ENCODE data around the gene SPATS2. TPM values are rescaled to one million over a fixed set of nuclear protein-coding genes. Genes with fewer than 3 reads are reported as not detected.

SPATS2 gene
- total and polyA plus RNA-seq, 2 donors (not counting 1 experiment from before 2014, with no cell fraction given) = 11.3 to 21.5 TPM

DNA sequence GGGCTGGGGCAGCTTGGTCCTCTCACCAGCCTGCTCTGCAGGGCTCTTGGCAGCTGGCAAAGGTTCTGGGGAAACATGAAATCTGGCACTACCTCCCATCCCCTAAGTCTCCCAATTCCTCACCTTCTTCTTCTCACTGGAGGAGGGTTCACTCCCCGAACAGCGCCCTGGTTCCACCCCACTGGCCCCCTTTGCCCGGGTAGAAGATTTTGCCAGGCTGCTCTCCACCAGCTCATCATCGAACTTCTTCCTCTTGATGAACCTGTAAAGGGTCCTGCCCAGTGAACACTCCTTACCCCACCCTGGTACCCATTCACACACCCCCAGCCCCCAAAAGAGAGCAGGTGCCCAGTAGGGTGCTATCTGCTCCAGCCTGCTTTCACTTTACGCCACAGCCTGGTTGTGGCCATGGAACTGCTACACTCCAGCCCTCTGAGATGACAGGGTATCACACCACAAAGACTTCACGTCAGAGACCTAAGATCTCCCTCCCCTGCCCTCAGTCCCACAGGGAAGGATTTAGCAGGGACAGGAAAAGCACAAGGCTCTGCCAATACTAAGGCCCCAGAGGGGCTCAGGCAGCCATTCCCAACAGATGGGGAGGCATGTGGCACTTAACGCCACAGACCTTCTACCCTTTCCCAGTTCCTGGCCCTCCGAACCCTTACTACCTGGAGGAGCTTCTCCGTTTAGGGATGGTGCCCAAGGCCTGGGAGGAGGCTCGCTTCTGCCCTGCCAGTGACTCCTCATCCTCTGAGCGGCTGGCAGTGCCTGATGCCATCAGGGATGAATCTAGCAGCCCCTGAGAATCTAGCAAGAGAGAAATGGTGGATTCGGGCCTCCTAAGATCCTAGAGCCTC lies 198.4 kb downstream of the SPATS2 start:
- Histone ChIP-seq H4K20me1 (ENCODE audit: control insufficient read depth, insufficient read depth, low read length, poor library complexity, severe bottlenecking) (peaks cover 35% of the 10 kb centered on the region), H3K9ac (ENCODE audit: low read length) (no peak overlapping the region), H3K4me3 (ENCODE audit: control extremely low read depth in 1 of 5, extremely low read depth in 1 of 5, insufficient read depth in 1 of 5, low read depth in 2 of 5, low read length in 4 of 5) (no peak overlapping the region), H3K27me3 (replicated peaks in 1 of 4; ENCODE audit: control extremely low read depth in 1 of 4, control insufficient read depth in 3 of 4, insufficient read depth in 4 of 4, low read length in 3 of 4) (no peaks in the 10 kb centered on the region), H3K27ac (ENCODE audit: low read length in 2 of 2) (no peak overlapping the region), H3K4me2 (replicated peaks; ENCODE audit: low read depth, low read length, poor library complexity, severe bottlenecking) (no peak overlapping the region), H3K9me3 (ENCODE audit: control extremely low read depth in 1 of 3, control insufficient read depth in 2 of 3, insufficient read depth in 1 of 3, low read length in 2 of 3) (no peaks in the 10 kb centered on the region), H3K36me3 (replicated peaks in 1 of 2; ENCODE audit: control extremely low read depth in 1 of 2, control insufficient read depth in 1 of 2, extremely low read depth in 1 of 2, insufficient read depth in 2 of 2, low read length in 1 of 2) (peaks cover 0 to 49% of the 10 kb centered on the region in 2 experiments), H3K79me2 (ENCODE audit: control insufficient read depth, insufficient read depth, low read length) (peaks cover 51% of the 10 kb centered on the region), H3K4me1 (ENCODE audit: control insufficient read depth in 2 of 2, insufficient read depth in 2 of 2, low read length in 2 of 2) (peaks cover 15 to 25% of the 10 kb centered on the region in 2 donors), H2AFZ (ENCODE audit: insufficient read depth, low read depth, low read length, poor library complexity, severe bottlenecking) (no peak overlapping the region)
- no peak for TF ChIP-seq CTCF (IDR thresholded peaks at IDR 0.05)
- TF ChIP-seq EZH2 (IDR thresholded peaks at IDR 0.05; ENCODE audit: borderline replicate concordance, insufficient read depth, low read depth, low read length, poor library complexity, severe bottlenecking) = no peak
- H3K27ac Mint-ChIP-seq = no peak overlapping the region
- no peaks in the 10 kb centered on the region for H3K27me3 Mint-ChIP-seq
- ATAC-seq (ENCODE audit: low read depth) (no peak), DNase-seq (no peak)
- intact Hi-C loops (cut with micrococcal nuclease) = loop anchor here (5.0 kb wide), 1 partner anchor 262 kb away; the partner anchor contains the start of gene NCKAP5L
- no peaks in the 10 kb centered on the region for H3K9me3 Mint-ChIP-seq (ENCODE audit: insufficient read depth)
- H3K4me1 Mint-ChIP-seq = peaks cover 21% of the 10 kb centered on the region
- H3K4me3 Mint-ChIP-seq = no peak overlapping the region
- ChIA-PET POLR2A (no interaction called here), CTCF (interaction anchor here (0.9 to 1.2 kb wide), 3 partner anchors 14 to 57 kb away, joined by 3 read pairs; partner anchors contain the start of gene PRPF40B)
- WGBS (ENCODE audit: insufficient coverage) = 97% methylated on average over 11 of the region's 12 CpGs

DNA sequence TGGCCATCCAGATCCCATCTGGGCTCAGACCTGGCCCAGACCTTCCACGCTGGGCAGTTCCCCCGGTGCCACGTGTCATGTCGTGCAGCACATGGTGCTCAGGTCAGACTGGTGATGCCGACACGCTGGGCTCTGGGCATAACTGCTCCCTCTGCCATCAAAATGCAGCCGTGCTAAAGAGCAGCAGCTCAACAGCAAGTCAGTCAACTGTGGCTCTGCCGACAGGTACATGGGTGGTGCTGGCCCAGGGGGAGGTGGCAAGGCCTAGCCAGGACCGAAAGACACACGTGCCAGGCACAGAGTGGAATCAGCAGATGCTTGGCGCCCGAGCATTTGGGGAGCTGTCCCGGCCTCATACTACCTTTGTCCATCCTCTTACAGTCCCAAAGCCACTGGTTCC lies 199.1 kb downstream of the SPATS2 start:
- Mint-ChIP-seq H3K9me3 (ENCODE audit: insufficient read depth) (no peaks in the 10 kb centered on the region), H3K27me3 (no peaks in the 10 kb centered on the region), H3K4me1 (peaks cover 28% of the 10 kb centered on the region), H3K27ac (peak overlapping the region; percentile 3), H3K4me3 (peak overlapping the region; percentile 99)
- no peak overlapping the region for H3K4me3 ChIP-seq (ENCODE audit: control extremely low read depth in 1 of 5, extremely low read depth in 1 of 5, insufficient read depth in 1 of 5, low read depth in 2 of 5, low read length in 4 of 5)
- H3K4me2 ChIP-seq (replicated peaks; ENCODE audit: low read depth, low read length, poor library complexity, severe bottlenecking) = peak overlapping the region; percentile 91
- WGBS (ENCODE audit: insufficient coverage) = 97% methylated on average over 12 of the region's 13 CpGs
- ATAC-seq (ENCODE audit: low read depth) (no peak), DNase-seq (peak; percentile 18)
- no peak overlapping the region for H3K27ac ChIP-seq (ENCODE audit: low read length in 2 of 2)
- H2AFZ ChIP-seq (ENCODE audit: insufficient read depth, low read depth, low read length, poor library complexity, severe bottlenecking) = no peak overlapping the region
- H3K9ac ChIP-seq (ENCODE audit: low read length) = no peak overlapping the region
- peaks cover 0 to 44% of the 10 kb centered on the region in 2 experiments for H3K36me3 ChIP-seq (replicated peaks in 1 of 2; ENCODE audit: control extremely low read depth in 1 of 2, control insufficient read depth in 1 of 2, extremely low read depth in 1 of 2, insufficient read depth in 2 of 2, low read length in 1 of 2)
- peaks cover 58% of the 10 kb centered on the region for H3K79me2 ChIP-seq (ENCODE audit: control insufficient read depth, insufficient read depth, low read length)
- H3K9me3 ChIP-seq (ENCODE audit: control extremely low read depth in 1 of 3, control insufficient read depth in 2 of 3, insufficient read depth in 1 of 3, low read length in 2 of 3) = no peaks in the 10 kb centered on the region
- peaks cover 15 to 29% of the 10 kb centered on the region in 2 donors for H3K4me1 ChIP-seq (ENCODE audit: control insufficient read depth in 2 of 2, insufficient read depth in 2 of 2, low read length in 2 of 2)
- ChIA-PET CTCF (interaction anchor here (1.1 to 1.5 kb wide), 3 partner anchors 15 to 208 kb away, joined by 3 to 6 read pairs (median 3); partner anchors contain the start of gene PRPF40B), POLR2A (no interaction called here)
- no peaks in the 10 kb centered on the region for H3K27me3 ChIP-seq (replicated peaks in 1 of 4; ENCODE audit: control extremely low read depth in 1 of 4, control insufficient read depth in 3 of 4, insufficient read depth in 4 of 4, low read length in 3 of 4)
- peaks cover 36% of the 10 kb centered on the region for H4K20me1 ChIP-seq (ENCODE audit: control insufficient read depth, insufficient read depth, low read length, poor library complexity, severe bottlenecking)
- TF ChIP-seq EZH2 (IDR thresholded peaks at IDR 0.05; ENCODE audit: borderline replicate concordance, insufficient read depth, low read depth, low read length, poor library complexity, severe bottlenecking) (no peak), CTCF (IDR thresholded peaks at IDR 0.05) (no peak)
- intact Hi-C loops (cut with micrococcal nuclease) = loop anchor here (5.0 kb wide), 1 partner anchor 261 kb away; the partner anchor contains the start of gene NCKAP5L
